NCI-H146 (cell line): ENCODE measurements around the gene STARD10.
A peak's percentile ranks its signal among the peaks of the same experiment; 100 is the strongest.
"Not testable (repeated sequence)": the region's sequence is repeated elsewhere in the genome, so short reads cannot be mapped to it uniquely, and the experiment has no call there.

ENCODE experiments used
- DNase-seq: peaks from one replicate; lab custom pipeline; 2025; lab: John Stamatoyannopoulos, UW

The STARD10 gene

GRCh38 chr11:72807792-72808191 is 13.9 kb upstream of the STARD10 start:
- DNase-seq, result no peak

GRCh38 chr11:72807021-72807693 is 13.3 kb upstream of the STARD10 start:
- DNase-seq, result no peak

- DNase-seq, result not testable (repeated sequence)
Observed at GRCh38 chr11:72806378-72806777, 12.5 kb upstream of the STARD10 start.

- DNase-seq, result no peak
Observed at GRCh38 chr11:72805216-72805615, 11.4 kb upstream of the STARD10 start.

GRCh38 chr11:72802822-72803221 is 9.0 kb upstream of the STARD10 start:
- no peak for DNase-seq

- no peak for DNase-seq
Observed at GRCh38 chr11:72799441-72799840, 5.6 kb upstream of the STARD10 start.

- no peak for DNase-seq
Observed at GRCh38 chr11:72798361-72798760, 4.5 kb upstream of the STARD10 start.

GRCh38 chr11:72793076-72793424 is 797 bp downstream of the STARD10 start:
- no peak for DNase-seq

GRCh38 chr11:72792437-72793021 is 1.3 kb downstream of the STARD10 start:
- DNase-seq, result no peak

- DNase-seq, result not testable (repeated sequence)
Observed at GRCh38 chr11:72791228-72791627, 2.6 kb downstream of the STARD10 start.

GRCh38 chr11:72789493-72790131 is 4.2 kb downstream of the STARD10 start:
- DNase-seq, result no peak

GRCh38 chr11:72788241-72788640 is 5.6 kb downstream of the STARD10 start:
- no peak for DNase-seq

GRCh38 chr11:72787216-72788104 is 6.4 kb downstream of the STARD10 start:
- DNase-seq, result peak; percentile 98

GRCh38 chr11:72786305-72787215 is 7.3 kb downstream of the STARD10 start:
- peak; percentile 99 for DNase-seq

- no peak for DNase-seq
Observed at GRCh38 chr11:72784662-72785061, 9.2 kb downstream of the STARD10 start.

GRCh38 chr11:72783144-72783905 is 10.5 kb downstream of the STARD10 start:
- no peak for DNase-seq

GRCh38 chr11:72782081-72782920 is 11.5 kb downstream of the STARD10 start:
- peak; percentile 68 for DNase-seq

- peak; percentile 66 for DNase-seq
Observed at GRCh38 chr11:72781313-72782080, 12.3 kb downstream of the STARD10 start.

- peak; percentile 38 for DNase-seq
Observed at GRCh38 chr11:72781063-72781312, 12.9 kb downstream of the STARD10 start.
